Measurements from ENCODE around the gene FRA10AC1. TPM values are rescaled to one million over a fixed set of nuclear protein-coding genes. Genes with fewer than 3 reads are reported as not detected.

Gene FRA10AC1
- total RNA-seq, 1 donor from 2014 or later: 27.0 TPM

DNA sequence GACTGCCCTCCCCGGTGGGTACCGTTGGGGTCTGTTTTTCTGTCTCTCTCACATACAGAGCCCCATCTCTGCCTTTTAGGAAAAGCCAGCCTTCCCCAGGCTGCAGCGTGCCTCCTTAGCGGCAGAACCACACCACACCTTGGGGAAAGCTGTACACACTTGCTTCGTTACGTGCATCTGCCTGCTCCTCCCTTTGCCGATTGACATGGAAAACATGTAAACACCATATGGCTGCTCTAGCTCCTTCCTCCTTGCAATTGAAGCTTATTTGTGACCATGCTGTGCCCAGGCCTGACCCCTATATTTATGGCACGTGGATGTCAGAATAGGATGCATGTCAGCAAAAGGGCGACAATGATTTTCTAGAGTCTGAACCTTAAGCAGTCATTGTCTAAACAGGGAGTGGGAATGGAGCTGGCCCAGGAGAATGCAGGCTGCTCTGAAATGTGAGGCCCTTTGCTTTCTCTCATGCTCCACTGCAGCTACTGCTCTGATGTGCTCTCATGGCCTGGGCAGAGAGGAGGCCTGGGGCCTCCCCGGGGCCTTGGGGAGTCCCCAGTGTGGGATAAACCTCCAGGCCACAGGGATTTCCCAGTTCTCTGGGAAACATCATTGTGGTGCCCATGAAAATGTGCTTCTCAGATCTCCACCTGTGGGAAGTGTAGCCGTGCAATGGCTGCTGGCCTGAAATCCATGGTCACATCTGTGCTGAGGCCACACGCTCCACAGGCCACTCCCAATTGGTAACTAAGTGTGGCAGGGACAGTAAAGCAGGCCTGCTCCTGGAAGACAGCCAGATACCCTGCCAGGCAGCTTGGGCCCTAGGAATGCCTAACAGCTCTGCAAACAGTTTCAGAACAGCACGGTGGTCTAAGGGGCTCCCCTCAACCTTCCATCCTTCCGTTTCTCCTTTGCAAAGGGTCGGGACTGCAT lies 71.5 kb downstream of the FRA10AC1 start:
- no peaks in the 10 kb centered on the region for H3K4me1 Mint-ChIP-seq
- no peak overlapping the region for H3K4me3 Mint-ChIP-seq
- no peak for DNase-seq (ENCODE audit: low spot score in 2 of 2, unreplicated experiment in 2 of 2)
- peaks cover 5% of the 10 kb centered on the region for H3K9me3 Mint-ChIP-seq
- no peak overlapping the region for H3K27ac Mint-ChIP-seq
- TF ChIP-seq, protein P1, sequence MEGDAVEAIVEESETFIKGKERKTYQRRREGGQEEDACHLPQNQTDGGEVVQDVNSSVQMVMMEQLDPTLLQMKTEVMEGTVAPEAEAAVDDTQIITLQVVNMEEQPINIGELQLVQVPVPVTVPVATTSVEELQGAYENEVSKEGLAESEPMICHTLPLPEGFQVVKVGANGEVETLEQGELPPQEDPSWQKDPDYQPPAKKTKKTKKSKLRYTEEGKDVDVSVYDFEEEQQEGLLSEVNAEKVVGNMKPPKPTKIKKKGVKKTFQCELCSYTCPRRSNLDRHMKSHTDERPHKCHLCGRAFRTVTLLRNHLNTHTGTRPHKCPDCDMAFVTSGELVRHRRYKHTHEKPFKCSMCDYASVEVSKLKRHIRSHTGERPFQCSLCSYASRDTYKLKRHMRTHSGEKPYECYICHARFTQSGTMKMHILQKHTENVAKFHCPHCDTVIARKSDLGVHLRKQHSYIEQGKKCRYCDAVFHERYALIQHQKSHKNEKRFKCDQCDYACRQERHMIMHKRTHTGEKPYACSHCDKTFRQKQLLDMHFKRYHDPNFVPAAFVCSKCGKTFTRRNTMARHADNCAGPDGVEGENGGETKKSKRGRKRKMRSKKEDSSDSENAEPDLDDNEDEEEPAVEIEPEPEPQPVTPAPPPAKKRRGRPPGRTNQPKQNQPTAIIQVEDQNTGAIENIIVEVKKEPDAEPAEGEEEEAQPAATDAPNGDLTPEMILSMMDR (IDR thresholded peaks at IDR 0.05; ENCODE audit: unreplicated experiment): no peak
- peaks cover 27% of the 10 kb centered on the region for H3K27me3 Mint-ChIP-seq (ENCODE audit: low read depth)
- no peaks in the 10 kb centered on the region for H3K36me3 Mint-ChIP-seq

GRCh38 chr10:93629647-93630305 lies 72.6 kb downstream of the FRA10AC1 start:
- Mint-ChIP-seq H3K27ac (no peak overlapping the region), H3K36me3 (no peaks in the 10 kb centered on the region), H3K9me3 (peaks cover 5% of the 10 kb centered on the region), H3K4me3 (no peak overlapping the region), H3K4me1 (no peaks in the 10 kb centered on the region), H3K27me3 (ENCODE audit: low read depth) (peaks cover 26% of the 10 kb centered on the region)
- TF ChIP-seq, protein P1 (IDR thresholded peaks at IDR 0.05; ENCODE audit: unreplicated experiment): no peak
- no peak for DNase-seq (ENCODE audit: low spot score in 2 of 2, unreplicated experiment in 2 of 2)

DNA sequence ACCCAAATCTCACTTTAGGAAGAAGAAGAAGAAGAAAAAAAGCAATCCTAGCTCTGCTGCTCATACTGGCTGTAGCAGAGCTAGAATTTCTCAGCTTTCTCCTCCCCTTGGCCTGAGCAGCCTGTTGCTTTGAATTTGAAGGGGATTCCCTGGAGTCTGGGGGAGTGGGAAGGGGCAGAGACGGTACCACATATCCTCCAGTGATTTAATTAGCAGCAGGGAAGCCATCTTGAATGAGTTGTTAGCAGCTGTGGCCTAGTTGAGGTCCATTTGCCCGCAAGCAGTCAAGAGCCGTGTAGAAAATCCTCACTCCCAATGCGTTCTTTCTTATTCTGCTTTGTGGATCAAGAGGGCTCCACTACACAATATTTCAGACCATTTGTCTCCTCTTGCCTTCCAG lies 73.5 kb downstream of the FRA10AC1 start:
- H3K9me3 Mint-ChIP-seq: peaks cover 5% of the 10 kb centered on the region

DNA sequence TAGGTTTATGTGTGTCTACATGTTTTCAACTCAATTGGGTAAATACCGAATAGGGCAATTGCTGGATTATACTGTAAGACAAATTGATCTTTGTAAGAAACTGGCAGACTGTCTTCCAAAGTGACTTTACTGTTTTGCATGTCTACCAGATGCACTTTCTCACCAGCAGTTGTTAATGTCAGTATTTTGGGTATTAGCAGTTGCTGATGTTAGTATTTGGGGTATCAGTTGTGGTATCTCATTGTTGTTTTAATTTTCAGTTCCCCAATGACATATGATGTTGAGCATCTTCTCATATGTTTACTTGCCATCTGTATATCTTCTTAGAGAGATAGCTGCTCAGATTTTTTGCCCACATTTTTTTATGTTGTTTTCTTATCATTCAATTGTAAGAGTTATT lies 79.5 kb downstream of the FRA10AC1 start:
- DNase-seq (ENCODE audit: low spot score in 2 of 2, unreplicated experiment in 2 of 2): no peak
- no peak overlapping the region for H3K4me3 Mint-ChIP-seq
- TF ChIP-seq, protein P1 (IDR thresholded peaks at IDR 0.05; ENCODE audit: unreplicated experiment): no peak
- no peaks in the 10 kb centered on the region for H3K4me1 Mint-ChIP-seq
- peaks cover 57% of the 10 kb centered on the region for H3K27me3 Mint-ChIP-seq (ENCODE audit: low read depth)
- H3K36me3 Mint-ChIP-seq: no peaks in the 10 kb centered on the region
- H3K27ac Mint-ChIP-seq: no peak overlapping the region
- no peaks in the 10 kb centered on the region for H3K9me3 Mint-ChIP-seq

More for the DNA sequence above, 73.5 kb downstream of the FRA10AC1 start:
- Mint-ChIP-seq H3K27me3 (ENCODE audit: low read depth) (peaks cover 28% of the 10 kb centered on the region), H3K36me3 (no peaks in the 10 kb centered on the region), H3K4me3 (no peak overlapping the region), H3K4me1 (no peaks in the 10 kb centered on the region), H3K27ac (no peak overlapping the region)
- no peak for DNase-seq (ENCODE audit: low spot score in 2 of 2, unreplicated experiment in 2 of 2)
- TF ChIP-seq, protein P1 (IDR thresholded peaks at IDR 0.05; ENCODE audit: unreplicated experiment): no peak

GRCh38 chr10:93620925-93621324 lies 81.5 kb downstream of the FRA10AC1 start:
- H3K27me3 Mint-ChIP-seq (ENCODE audit: low read depth): peaks cover 63% of the 10 kb centered on the region
- no peaks in the 10 kb centered on the region for H3K4me1 Mint-ChIP-seq
- no peak overlapping the region for H3K4me3 Mint-ChIP-seq
- no peaks in the 10 kb centered on the region for H3K9me3 Mint-ChIP-seq
- TF ChIP-seq, protein P1 (IDR thresholded peaks at IDR 0.05; ENCODE audit: unreplicated experiment): no peak
- DNase-seq (ENCODE audit: low spot score in 2 of 2, unreplicated experiment in 2 of 2): no peak
- H3K36me3 Mint-ChIP-seq: no peaks in the 10 kb centered on the region
- no peak overlapping the region for H3K27ac Mint-ChIP-seq

Other genes starting within 250 kb of the FRA10AC1 start
- gene MYOF, start 220.3 kb downstream of the FRA10AC1 start, total RNA-seq: 53.3 to 58.5 TPM (median 56.0 TPM) in 3 replicates
- 6.0 to 6.3 TPM (median 6.0 TPM) in 3 replicates for gene CEP55, start 206.0 kb downstream of the FRA10AC1 start, total RNA-seq
- not detected in 3 replicates for gene FFAR4, start 135.9 kb downstream of the FRA10AC1 start, total RNA-seq
- 0.54 to 0.91 TPM (median 0.66 TPM) in 3 replicates for gene RBP4, start 101.4 kb downstream of the FRA10AC1 start, total RNA-seq
- gene PDE6C, start 90.1 kb downstream of the FRA10AC1 start, total RNA-seq: not detected in 3 replicates
- gene LGI1, start 55.3 kb upstream of the FRA10AC1 start, total RNA-seq: 0.13 to 0.59 TPM in 2 of 3 replicates, not detected in the other
- gene SLC35G1, start 191.4 kb upstream of the FRA10AC1 start, total RNA-seq: 7.3 to 7.5 TPM (median 7.3 TPM) in 3 replicates